Medulla oblongata (tissue), 1 donor: Measurements from ENCODE around the gene NOC4L.
"Not testable (repeated sequence)": the region's sequence is repeated elsewhere in the genome, so short reads cannot be mapped to it uniquely, and the experiment has no call there.

Experiments used
- DNase-seq: peaks from one replicate; pipeline ENCODE4 v3.0.0-alpha.2; 2015; ENCODE audit errors: extremely low spot score

Gene NOC4L

DNA sequence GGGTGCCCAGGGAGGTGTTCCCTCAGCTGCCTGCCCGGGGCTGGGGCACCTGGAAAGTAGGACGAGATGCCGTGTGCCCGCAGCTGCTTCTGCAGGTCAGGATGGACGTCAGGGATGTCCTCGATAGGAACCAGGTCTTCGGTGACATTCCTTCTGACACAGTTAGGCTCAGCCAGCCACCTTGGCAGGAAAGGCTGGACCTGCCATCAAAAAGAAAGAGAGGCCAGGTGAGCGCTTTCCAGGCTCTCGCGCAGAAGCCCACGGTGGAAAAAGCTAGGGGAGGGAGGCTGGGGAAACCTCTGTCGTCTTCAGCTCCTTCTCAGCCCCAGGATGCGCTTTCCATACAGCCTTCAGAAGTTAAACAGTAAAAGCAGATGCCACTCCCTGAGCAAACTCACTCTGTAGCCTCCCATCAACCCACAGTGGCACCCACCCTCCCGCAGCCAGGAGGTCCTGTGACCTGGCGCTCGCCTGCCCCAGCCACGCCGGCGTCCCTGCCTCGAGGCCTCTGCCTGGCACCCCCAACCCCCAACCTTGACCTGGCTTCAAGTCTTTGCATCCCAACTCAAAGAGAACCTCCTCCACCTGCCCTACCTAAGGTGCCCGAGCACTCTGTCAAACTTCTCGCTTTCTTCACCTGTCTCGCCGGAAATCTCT is 1.4 kb upstream of the NOC4L start:
- no peak for DNase-seq

DNA sequence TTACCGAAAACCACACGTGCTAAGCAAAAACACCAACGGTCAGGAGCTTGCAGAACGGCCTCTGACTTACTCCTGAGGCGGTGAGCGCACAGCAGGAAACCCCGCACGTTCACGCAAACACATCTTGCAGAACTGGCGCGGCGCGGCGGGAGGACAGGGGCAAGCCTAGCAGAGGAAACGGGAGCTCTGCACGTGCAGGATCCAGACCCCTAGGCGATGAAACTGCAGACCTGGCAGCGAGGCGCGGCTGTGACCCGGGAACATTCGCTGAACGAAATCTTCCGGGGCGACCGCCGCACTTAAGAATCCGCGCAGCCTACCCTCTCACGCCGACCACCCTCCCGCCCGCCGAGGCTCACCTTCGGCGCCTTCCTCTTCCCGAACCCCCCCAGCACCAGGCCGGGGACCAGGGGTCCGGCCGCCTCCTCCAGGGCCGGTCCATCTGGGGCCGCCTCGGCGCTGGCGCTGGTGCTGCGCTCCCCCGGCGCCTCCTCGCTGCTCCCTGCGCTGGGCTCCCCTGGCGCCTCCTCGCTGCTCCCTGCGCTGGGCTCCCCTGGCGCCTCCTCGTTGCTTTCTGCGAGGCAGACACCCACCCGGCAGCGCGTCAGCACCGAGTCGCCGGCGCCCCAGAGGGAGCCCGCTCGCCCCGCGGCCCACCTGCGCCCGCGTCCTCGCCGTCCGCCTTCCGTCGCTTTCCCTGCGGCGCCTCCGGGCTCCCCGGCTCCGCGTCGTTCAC is 753 bp upstream of the NOC4L start:
- no peak for DNase-seq

DNA sequence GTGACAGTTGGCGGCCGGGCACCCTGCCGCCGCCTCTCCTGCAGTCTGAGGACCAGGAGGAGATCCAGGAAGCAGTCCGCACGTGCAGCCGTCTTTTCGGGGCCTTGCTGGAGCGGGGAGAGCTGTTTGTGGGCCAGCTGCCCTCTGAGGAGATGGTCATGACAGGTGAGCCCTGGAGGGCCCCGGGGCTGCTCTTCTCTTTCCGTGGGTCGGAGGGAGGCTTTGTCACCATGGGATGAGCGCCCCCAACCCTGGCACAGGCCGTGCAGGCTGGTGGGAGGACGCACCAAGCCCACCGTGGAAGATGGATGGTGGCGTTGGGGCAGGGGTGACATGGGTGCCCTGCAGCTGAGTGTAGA is 532 bp downstream of the NOC4L start:
- DNase-seq = no peak

DNA sequence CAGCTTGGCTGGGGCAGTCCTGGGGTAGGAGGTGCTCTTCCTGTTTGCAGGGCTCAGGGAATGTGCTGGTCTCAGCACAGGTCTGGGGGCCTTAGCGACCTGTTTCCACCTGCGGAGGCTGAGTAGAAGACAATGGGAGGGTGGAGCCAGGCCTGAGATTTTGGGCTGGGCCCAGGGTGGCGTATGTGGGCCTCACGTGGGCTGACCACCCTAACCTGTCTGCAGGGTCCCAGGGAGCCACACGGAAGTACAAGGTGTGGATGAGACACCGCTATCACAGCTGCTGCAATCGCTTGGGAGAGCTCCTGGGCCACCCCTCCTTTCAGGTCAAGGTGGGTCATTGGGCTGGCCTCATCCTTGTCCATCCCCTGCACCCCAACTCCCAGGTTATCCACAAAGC is 1.1 kb downstream of the NOC4L start:
- no peak for DNase-seq

DNA sequence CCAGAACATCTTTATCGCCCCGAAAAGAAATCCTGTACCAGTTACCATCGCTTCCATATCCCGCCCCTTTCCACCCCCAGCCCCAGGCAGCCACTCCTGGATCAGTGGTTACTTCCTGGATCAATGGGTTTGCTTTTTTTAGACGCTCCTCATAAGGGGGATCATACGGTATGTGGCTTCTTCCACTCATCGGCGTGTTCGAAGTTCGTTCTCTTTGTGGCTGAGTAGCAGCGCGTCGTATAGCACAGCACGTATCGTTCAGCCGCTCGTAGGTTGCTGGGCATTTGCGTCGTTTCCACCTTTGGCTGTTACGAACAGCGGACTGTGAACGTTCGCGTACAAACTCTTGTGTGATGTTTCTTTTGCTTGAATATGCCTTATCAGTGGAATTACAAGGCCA is 1.8 kb downstream of the NOC4L start:
- no peak for DNase-seq

DNA sequence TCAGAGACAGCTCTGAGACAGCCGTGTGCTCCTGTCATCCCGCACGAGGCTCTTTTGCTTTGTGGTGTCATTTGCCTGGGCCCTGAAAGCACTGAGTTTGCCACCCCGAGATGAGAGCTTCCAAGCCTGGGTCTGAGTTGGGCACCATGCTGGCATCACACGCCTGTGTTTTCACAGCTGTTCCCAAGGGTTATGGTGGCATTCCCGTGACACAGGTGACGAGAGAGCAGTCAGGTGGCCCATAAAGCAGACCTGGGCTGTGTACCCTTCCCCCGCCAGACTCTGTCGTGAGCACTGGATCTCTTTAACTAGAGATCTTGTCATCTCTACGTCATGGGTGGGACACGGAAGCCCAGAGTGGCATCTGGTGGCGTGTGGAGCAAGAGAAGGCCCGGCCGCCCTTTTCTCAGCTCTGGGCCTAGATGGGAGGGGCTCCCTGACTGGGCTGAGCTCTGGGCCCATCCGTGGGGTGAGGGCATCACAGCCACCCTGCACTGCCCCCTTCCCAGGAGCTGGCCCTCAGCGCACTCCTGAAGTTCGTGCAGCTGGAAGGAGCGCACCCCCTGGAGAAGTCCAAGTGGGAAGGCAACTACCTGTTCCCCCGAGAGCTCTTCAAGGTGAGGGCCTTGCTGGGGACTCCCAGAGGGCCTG is 2.6 kb downstream of the NOC4L start:
- DNase-seq = no peak

DNA sequence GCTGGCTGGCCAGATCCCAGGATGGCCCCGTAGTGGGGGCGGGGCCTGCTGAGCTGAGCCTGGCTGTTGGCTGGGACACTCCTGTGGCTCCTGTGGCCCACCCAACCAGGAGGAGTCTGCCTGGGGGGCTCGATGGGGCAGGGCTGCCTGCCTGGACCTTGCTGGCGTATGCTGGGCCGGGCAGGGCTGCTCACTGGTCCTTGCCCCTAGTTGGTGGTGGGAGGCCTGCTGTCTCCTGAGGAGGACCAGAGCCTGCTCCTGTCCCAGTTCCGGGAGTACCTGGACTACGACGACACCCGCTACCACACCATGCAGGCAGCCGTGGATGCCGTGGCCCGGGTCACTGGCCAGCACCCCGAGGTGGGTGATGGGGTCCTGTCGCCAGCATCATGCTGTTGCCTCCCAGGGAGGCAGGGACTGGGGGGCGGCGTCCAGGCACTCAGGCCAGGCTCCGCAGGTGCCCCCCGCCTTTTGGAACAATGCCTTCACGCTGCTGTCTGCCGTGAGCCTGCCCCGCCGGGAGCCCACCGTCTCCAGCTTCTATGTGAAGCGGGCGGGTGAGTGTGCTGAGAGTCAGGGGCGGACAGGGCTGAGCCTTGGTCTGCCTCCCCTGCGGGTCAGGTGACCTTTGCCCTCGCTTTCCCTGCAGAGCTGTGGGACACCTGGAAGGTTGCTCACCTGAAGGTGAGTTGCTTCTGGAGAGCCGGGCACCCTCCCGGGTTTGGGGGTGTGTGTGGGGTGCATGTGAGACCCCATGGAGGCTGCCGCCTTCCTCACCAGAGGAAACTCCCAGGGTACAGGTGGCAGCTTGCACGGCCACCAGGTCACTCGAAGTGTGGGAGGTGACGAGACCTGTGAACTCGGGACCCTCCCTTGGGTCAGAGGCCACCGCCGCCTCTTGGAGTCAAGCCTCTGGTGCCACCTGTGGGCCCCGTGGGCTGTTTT is 3.4 kb downstream of the NOC4L start:
- no peak for DNase-seq

DNA sequence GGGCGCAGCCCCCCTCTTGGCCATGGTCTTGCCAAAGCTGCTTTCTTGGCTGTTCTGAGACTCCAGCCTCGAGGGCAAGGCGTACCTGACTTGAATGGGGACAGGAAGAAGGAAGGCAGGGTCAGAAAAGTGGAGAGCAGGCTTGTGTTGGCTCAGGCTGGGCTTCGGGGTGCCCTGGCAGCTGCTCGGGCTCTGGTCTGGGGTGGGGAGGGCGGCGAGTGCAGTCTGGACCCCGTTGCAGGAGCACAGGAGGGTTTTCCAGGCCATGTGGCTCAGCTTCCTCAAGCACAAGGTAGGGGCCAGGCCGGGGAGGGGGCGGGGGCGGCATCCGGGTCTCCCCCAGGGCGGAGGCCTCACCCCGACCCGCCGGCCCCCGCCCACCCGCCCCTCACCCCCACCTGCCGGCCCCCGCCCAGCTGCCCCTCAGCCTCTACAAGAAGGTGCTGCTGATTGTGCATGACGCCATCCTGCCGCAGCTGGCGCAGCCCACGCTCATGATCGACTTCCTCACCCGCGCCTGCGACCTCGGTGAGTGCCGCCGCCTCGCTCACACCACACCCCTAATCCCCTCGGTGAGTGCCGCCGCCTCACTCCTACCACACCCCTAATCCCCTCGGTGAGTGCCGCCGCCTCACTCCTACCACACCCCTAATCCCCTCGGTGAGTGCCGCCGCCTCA is 4.2 kb downstream of the NOC4L start:
- no peak for DNase-seq

DNA sequence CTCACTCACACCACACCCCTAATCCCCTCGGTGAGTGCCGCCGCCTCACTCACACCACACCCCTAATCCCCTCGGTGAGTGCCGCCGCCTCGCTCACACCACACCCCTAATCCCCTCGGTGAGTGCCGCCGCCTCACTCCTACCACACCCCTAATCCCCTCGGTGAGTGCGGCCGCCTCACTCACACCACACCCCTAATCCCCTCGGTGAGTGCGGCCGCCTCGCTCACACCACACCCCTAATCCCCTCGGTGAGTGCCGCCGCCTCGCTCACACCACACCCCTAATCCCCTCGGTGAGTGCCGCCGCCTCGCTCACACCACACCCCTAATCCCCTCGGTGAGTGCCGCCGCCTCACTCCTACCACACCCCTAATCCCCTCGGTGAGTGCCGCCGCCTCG is 5.3 kb downstream of the NOC4L start:
- DNase-seq = not testable (repeated sequence)

DNA sequence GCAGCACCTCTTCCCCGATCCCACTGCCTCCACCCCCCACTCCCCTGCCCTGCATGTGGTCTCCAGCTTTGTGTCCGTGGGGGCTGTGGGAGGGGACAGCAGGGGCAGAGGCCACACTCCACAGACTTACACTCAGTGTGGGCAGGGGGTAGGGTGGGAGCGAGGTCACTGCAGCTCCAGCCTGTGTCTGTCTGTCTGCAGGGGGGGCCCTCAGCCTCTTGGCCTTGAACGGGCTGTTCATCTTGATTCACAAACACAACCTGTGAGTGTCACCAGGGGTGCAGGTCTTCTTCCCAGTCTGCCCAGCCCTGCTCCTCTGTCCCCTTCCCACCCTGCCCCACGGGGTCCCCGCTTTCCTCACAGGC is 6.5 kb downstream of the NOC4L start:
- DNase-seq = no peak

DNA sequence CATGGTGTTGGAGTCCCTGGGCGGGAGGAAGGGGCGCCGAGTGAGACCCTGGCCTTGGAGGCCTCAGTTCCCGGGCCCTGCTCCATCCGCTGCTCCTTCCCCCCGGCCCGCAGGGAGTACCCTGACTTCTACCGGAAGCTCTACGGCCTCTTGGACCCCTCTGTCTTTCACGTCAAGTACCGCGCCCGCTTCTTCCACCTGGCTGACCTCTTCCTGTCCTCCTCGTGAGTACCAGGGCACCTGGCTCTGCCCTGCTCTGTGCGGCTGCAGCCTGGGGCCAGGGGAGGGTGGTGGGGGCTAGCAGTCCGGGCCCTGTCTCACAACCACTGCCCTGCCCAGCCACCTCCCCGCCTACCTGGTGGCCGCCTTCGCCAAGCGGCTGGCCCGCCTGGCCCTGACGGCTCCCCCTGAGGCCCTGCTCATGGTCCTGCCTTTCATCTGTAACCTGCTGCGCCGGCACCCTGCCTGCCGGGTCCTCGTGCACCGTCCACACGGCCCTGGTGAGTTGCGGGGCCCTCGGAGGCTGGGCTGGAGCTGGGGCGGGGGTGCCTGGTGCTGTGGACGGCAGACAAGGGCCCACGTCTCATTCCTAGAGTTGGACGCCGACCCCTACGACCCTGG is 7.0 kb downstream of the NOC4L start:
- no peak for DNase-seq

DNA sequence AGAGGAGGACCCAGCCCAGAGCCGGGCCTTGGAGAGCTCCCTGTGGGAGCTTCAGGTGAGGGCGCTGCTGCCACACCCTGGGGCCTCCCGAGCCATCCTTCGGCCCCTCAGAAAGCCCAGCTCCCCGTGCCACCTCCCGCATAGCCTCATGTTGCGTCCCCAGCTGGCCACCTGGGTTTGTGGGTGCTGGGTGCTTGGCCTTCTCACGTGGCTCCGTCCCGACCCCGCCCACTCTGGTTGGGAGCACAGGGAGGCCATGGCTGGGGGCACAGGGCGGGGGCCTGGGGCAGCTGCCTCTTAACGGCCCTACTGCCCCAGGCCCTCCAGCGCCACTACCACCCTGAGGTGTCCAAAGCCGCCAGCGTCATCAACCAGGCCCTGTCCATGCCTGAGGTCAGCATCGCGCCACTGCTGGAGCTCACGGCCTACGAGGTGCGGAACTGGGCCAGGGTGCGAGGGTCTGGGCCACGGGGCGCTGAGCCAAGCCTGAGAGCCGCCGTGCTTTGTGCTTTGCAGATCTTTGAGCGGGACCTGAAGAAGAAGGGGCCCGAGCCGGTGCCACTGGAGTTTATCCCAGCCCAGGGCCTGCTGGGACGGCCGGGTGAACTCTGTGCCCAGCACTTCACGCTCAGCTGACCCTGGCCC is 7.6 kb downstream of the NOC4L start:
- no peak for DNase-seq

DNA sequence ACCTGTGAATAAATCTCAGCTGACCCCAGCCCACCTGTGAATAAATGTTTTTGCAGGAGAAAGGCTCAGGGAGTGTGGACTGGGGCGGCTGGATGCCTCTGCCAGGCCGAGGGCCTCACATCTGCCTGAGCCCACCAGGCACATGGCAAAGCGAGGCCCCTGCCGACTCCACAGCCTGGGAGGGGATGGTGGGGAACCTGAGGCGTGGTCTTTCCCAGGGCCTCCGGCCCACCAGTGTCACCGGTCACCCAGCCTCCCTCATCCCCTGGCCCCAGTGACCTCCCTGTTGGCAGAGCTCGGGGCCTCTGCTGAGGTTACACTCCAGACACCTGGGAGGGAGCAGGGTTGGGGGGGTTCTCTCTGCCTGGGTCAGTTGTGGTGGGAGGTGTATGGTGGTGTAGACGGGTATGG is 8.2 kb downstream of the NOC4L start:
- no peak for DNase-seq

DNA sequence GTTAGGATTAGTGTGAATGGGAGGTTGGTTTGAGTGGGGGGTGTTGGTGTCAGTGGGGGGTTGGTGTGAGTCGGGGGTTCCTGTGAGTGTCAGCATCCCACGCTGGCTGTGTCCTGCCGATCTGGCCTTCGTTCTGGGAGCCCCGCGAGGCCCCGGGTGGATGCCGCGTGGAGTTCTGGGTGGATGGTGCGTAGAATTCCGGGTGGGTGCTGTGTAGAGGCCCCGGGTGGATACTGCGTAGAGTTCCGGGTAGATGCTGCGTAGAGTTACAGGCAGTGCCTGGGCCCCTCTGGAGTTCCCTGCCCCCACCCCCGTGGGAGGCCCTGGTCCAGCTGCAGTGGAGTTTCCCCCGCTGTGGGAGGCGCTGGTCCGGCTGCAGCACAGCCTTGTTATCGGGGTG is 8.7 kb downstream of the NOC4L start:
- no peak for DNase-seq

DNA sequence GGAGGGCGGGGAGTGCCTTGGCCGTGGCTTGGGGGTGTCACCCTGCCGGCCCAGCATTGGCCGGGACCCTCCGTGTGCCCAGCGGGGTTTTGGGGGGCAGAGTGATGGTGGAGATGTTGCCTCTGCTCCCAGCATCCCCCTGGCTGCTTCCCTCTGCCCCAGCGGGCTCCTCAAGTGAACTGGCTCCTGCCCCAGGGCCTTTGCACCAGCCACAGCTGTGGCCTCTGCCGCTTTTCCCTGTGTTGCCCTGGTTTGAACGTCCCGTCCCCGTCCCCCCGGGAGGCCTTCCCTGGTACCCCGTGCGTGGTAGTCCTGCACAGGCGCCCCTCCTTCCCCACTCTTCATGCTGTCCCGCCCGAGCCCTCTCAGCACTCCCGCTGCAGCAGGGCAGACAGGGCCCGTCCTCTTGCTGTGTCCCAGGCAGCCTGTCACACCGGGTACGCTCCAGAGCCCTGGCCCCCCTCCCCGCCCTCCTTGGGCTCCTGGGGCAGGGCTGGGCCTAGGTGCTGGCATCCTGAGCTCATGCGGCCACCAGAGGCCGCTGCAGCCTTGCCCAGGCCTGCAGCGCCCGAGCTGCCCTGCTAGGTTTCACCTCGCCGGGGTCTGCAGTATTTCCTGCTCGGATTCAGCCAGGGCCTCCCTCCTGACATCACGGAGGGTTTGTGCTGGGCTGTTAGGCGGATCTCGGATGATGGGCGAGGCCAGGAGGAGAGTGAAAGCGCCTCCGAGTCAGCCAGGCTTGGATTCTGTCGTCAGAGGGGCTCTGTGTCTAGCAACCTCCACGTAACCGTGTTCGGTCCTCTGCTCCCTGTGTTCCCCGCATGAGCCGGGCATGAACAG is 9.5 kb downstream of the NOC4L start:
- DNase-seq = peak; percentile 61

DNA sequence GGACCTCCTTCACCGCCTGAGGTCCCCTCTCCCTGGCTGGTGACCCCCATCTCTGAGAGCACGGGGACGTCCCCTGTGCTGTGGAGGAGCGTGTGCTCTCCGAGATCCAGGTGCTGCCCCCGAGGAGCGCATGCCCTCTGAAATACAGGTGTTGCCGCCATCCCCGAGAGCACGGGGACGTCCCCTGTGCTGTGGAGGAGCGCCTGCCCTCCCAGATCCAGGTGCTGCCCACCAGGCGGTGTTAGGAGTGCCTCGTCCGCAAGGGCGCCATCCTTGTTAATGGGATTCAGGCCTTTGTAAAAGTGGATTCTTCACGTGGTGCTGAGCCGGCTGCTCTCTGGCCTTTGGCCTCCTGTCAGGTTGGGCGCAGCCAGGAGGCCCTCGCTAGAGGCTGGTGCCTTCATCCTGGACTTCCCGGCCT is 10.1 kb downstream of the NOC4L start:
- DNase-seq = no peak

DNA sequence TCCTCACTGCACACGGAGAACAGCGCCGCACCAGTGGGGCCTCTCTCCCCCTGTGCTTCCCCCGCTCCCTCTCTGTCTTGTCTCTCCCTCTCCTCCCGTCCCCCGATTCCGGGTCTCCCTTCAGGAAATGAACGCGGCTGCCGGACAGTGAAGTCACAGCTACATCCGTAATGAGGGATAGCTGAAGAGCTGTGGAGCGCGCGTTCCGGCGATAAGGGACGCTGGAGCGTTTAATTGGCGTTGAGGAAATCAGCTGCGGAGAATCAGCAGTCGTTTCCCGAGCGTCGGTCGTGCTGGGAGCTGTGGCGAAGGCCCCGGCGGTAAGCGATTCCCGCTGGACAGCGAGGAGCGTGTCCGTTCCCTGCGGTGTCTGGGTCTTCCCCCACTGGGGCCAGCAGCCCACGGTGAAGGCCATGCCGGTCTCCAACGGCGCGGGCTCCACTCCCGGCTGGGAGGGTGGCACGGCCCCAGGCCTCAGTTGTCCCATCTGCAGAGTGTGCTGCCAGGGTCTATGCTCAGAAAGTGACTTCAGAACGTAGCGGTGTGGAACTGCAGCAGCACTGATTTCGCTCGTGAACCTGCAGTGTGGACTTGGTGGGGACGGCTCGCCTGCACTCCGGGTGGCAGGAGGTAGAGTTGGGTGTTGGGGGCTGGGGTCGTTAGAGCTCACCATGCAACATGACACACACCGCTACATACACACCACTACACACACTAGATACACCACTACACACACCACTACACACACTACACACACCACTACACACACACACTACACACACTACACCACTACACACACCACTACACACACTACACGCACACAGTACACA is 10.9 kb downstream of the NOC4L start:
- DNase-seq = no peak

DNA sequence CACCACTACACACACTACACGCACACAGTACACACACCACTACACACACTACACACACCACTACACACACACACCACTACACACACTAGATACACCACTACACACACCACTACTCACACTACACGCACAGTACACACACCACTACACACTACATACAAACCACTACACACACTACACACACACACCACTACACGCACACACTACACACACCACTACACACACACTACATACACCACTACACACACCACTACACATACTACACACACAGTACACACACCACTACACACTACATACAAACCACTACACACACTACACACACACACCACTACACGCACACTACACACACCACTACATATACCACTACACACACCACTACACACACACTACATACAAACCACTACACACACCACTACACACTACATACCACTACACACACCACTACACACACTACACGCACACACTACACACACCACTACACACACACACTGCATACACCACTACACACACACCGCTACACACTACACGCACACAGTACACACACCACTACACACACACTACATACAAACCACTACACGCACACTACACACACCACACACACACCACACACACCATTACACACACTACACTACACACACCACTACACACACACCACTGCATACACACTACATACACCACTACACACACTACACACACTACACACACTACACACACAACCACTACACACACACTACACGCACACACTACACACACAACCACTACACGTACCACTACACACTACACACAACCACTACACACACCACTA is 11.7 kb downstream of the NOC4L start:
- DNase-seq = no peak
